ENCODE data around the gene TANGO6. TPM values are rescaled to one million over a fixed set of nuclear protein-coding genes. Genes with fewer than 3 reads are reported as not detected.
A peak's percentile ranks its signal among the peaks of the same experiment; 100 is the strongest.
"Not testable (repeated sequence)": the region's sequence is repeated elsewhere in the genome, so short reads cannot be mapped to it uniquely, and the experiment has no call there.

TANGO6 gene
- total RNA-seq, 1 donor = 22.4 TPM

- no peak overlapping the region for H3K4me3 ChIP-seq (ENCODE audit: low read depth, low read length)
- TF ChIP-seq CTCF (IDR thresholded peaks at IDR 0.05; ENCODE audit: insufficient read depth, low read length) = no peak
- peak; percentile 45 for DNase-seq (ENCODE audit: low read depth)
Observed at GRCh38 chr16:68839831-68840230, 3.5 kb upstream of the TANGO6 start.

- H3K4me3 ChIP-seq (ENCODE audit: low read depth, low read length) = peak overlapping the region; percentile 90
- DNase-seq (ENCODE audit: low read depth) = not testable (repeated sequence)
Observed at GRCh38 chr16:68842964-68843481, 308 bp upstream of the TANGO6 start.

GRCh38 chr16:68844211-68844564 lies 857 bp downstream of the TANGO6 start:
- peak overlapping the region; percentile 90 for H3K4me3 ChIP-seq (ENCODE audit: low read depth, low read length)
- TF ChIP-seq CTCF (IDR thresholded peaks at IDR 0.05; ENCODE audit: insufficient read depth, low read length) = no peak
- no peak for DNase-seq (ENCODE audit: low read depth)

- H3K4me3 ChIP-seq (ENCODE audit: low read depth, low read length) = no peak overlapping the region
- TF ChIP-seq CTCF (IDR thresholded peaks at IDR 0.05; ENCODE audit: insufficient read depth, low read length) = no peak
- DNase-seq (ENCODE audit: low read depth) = no peak
Observed at GRCh38 chr16:68848786-68849185, 5.5 kb downstream of the TANGO6 start.

- TF ChIP-seq CTCF (IDR thresholded peaks at IDR 0.05; ENCODE audit: insufficient read depth, low read length) = no peak
- no peak for DNase-seq (ENCODE audit: low read depth)
- no peak overlapping the region for H3K4me3 ChIP-seq (ENCODE audit: low read depth, low read length)
Observed at GRCh38 chr16:68850481-68850880, 7.2 kb downstream of the TANGO6 start.

- no peak for DNase-seq (ENCODE audit: low read depth)
- H3K4me3 ChIP-seq (ENCODE audit: low read depth, low read length) = no peak overlapping the region
- TF ChIP-seq CTCF (IDR thresholded peaks at IDR 0.05; ENCODE audit: insufficient read depth, low read length) = no peak
Observed at GRCh38 chr16:68851601-68852000, 8.3 kb downstream of the TANGO6 start.

- no peak for DNase-seq (ENCODE audit: low read depth)
- TF ChIP-seq CTCF (IDR thresholded peaks at IDR 0.05; ENCODE audit: insufficient read depth, low read length) = no peak
Observed at GRCh38 chr16:68857479-68857878, 14.1 kb downstream of the TANGO6 start.

More at GRCh38 chr16:68857479-68857878, 14.1 kb downstream of the TANGO6 start:
- H3K4me3 ChIP-seq (ENCODE audit: low read depth, low read length) = no peak overlapping the region
